ENCODE measurements around the gene S100PBP.

Gene S100PBP

DNA sequence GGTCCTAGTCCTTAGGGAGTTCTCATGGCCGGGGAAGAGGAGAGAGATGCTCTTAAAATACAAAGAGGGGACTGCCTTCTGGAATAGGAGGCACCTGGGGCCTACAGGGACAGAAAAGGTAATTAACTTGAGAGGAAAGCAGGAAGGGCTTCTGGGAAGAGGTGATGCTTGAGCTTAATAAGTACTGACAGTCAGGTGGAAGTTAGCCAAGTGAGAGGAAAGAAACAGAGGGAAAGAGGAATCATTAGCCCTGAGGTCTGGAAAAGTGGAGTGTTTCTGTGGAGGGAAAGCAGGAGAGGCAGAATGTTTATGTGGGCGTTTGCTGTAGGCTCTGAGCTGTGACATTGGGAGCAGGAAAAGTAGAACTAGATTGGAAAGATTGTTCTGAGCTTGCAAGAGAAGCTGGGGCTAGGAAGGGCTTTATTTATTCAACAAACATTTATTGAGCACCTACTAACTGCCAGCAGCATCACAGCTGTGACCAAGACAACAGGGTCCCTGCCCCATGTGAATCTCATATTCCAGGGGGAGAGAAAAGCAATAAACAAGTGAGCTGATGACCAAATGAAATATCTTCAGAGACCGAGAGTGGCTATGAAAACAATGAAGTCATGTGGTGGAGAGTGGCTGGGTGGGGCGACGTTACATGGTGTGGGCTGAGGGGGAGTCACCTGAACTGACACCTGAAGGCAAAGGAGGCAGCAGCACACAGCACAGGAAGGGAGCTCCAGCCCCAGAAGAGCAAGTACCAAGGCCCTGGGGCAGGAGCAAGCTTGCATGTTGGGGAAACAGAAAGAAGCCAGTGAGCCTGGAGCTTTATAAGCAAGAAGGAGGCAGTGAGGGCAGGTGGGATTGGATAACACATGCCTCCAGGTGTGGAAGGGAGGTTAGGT lies 57.7 kb downstream of the S100PBP start:
- no peaks in the 10 kb centered on the region for H3K9me3 ChIP-seq (ENCODE audit: control insufficient read depth, low read length)
- H3K36me3 ChIP-seq (ENCODE audit: control insufficient read depth, insufficient read depth, low read length, severe bottlenecking) = no peaks in the 10 kb centered on the region
- peaks cover 3% of the 10 kb centered on the region for H3K4me1 ChIP-seq (ENCODE audit: control insufficient read depth, insufficient read depth, low read length)
- H3K27me3 ChIP-seq (replicated peaks; ENCODE audit: control insufficient read depth, insufficient read depth, low read length) = peaks cover 17% of the 10 kb centered on the region
- H3K9ac ChIP-seq (ENCODE audit: low read length) = no peak overlapping the region
- H3K4me3 ChIP-seq (ENCODE audit: low read length) = no peak overlapping the region
- DNase-seq (ENCODE audit: low read depth) = no peak

- Histone ChIP-seq H3K36me3 (ENCODE audit: control insufficient read depth, insufficient read depth, low read length, severe bottlenecking) (no peaks in the 10 kb centered on the region), H3K4me1 (ENCODE audit: control insufficient read depth, insufficient read depth, low read length) (no peaks in the 10 kb centered on the region), H3K9ac (ENCODE audit: low read length) (no peak overlapping the region), H3K27me3 (replicated peaks; ENCODE audit: control insufficient read depth, insufficient read depth, low read length) (peaks cover 20% of the 10 kb centered on the region), H3K9me3 (ENCODE audit: control insufficient read depth, low read length) (no peaks in the 10 kb centered on the region), H3K4me3 (ENCODE audit: low read length) (no peak overlapping the region)
- peak; percentile 64 for DNase-seq (ENCODE audit: low read depth)
These were observed 59.1 kb downstream of the S100PBP start for GRCh38 chr1:32876341-32877210.

DNA sequence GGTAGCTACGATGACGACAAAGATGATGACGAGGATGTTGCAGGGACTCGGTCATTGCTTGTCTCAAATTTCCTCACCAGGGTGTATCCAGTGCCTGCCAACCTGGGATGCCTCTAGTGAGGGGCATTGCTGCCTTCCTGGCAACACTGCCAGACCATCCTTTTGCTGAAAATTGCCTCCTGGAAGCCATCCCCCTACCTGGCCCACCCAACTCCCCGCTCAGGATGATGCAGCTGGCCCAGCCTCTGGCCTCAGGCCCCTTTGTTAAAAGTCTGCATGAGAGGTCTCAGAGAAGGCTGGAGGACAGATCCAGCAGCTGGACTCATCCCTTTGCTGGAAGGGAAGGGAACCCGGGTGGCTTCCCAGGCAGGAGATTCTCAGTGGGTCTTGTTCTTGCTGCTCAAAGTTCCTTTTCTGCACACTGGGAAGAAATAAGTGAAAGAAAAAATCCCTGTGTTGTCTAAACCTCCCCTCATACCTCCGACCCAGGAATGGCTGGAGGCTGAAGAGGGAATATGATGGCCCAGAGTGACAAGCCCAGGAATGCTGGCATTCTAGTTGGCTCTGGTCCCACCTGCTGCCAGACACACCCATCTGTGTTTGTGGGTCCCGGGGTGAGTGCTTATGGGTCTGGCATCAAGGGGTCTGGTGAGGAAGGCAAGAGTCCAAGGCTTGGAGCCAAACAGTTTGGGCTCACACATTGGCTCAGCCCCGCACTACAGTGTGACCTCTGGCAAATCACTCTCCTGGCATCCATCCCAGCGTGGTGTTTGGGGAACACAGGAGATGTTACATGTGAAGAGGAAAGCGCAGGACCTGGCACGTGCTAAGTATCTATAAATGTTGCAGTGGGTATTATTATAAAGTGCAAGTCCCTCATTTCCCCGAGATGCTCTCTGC lies 60.0 kb downstream of the S100PBP start:
- H3K9me3 ChIP-seq (ENCODE audit: control insufficient read depth, low read length) = no peaks in the 10 kb centered on the region
- no peaks in the 10 kb centered on the region for H3K4me1 ChIP-seq (ENCODE audit: control insufficient read depth, insufficient read depth, low read length)
- no peaks in the 10 kb centered on the region for H3K36me3 ChIP-seq (ENCODE audit: control insufficient read depth, insufficient read depth, low read length, severe bottlenecking)
- H3K4me3 ChIP-seq (ENCODE audit: low read length) = no peak overlapping the region
- H3K27me3 ChIP-seq (replicated peaks; ENCODE audit: control insufficient read depth, insufficient read depth, low read length) = peaks cover 24% of the 10 kb centered on the region
- H3K9ac ChIP-seq (ENCODE audit: low read length) = no peak overlapping the region
- DNase-seq (ENCODE audit: low read depth) = no peak

GRCh38 chr1:32878183-32878582 lies 60.7 kb downstream of the S100PBP start:
- H3K4me3 ChIP-seq (ENCODE audit: low read length) = no peak overlapping the region
- no peaks in the 10 kb centered on the region for H3K36me3 ChIP-seq (ENCODE audit: control insufficient read depth, insufficient read depth, low read length, severe bottlenecking)
- H3K9me3 ChIP-seq (ENCODE audit: control insufficient read depth, low read length) = no peaks in the 10 kb centered on the region
- H3K4me1 ChIP-seq (ENCODE audit: control insufficient read depth, insufficient read depth, low read length) = no peaks in the 10 kb centered on the region
- DNase-seq (ENCODE audit: low read depth) = no peak
- H3K9ac ChIP-seq (ENCODE audit: low read length) = no peak overlapping the region
- peaks cover 25% of the 10 kb centered on the region for H3K27me3 ChIP-seq (replicated peaks; ENCODE audit: control insufficient read depth, insufficient read depth, low read length)

DNA sequence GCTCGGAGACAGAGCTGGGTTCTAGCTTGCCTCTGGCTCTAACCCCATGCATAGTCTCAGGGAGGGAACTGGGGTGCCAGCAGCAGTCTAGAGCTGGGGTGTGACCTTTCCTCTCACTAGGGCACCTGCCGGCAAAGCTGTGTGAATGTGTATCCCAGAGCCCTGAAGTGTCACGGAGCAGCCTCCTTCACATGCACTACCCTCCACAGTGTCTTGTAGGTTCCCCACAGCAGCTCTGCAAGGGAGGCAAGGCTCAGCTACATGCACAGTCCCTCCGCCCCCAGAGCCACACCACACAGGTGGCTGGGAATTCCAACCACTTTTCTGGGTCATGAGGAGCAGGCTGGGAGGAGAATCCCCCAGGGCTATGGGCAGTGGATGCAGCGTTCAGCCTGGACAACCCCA lies 61.2 kb downstream of the S100PBP start:
- no peaks in the 10 kb centered on the region for H3K9me3 ChIP-seq (ENCODE audit: control insufficient read depth, low read length)

DNA sequence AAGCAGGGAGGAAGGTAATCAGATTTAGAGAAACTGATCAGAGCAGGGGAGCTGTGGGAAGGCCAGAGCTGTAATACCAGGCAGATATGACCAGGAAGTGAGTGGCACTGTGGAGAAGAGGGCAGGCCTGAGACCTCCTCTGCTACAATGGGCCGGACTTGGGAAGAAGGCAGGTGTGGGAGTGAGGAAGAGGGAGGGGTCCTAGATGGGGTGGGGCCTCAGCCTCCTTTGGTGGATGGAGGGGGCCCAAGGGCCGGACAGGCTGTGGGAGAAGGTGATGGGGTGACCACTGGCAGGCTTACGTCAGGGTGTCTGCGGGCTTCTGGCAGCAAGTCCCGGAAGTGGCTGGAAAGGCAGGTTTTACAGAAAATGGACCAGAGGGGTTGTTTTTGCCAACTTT lies 63.8 kb downstream of the S100PBP start:
- no peak overlapping the region for H3K9ac ChIP-seq (ENCODE audit: low read length)
- no peak overlapping the region for H3K4me3 ChIP-seq (ENCODE audit: low read length)
- DNase-seq (ENCODE audit: low read depth) = no peak
- H3K4me1 ChIP-seq (ENCODE audit: control insufficient read depth, insufficient read depth, low read length) = no peaks in the 10 kb centered on the region
- H3K36me3 ChIP-seq (ENCODE audit: control insufficient read depth, insufficient read depth, low read length, severe bottlenecking) = no peaks in the 10 kb centered on the region
- no peaks in the 10 kb centered on the region for H3K9me3 ChIP-seq (ENCODE audit: control insufficient read depth, low read length)
- peaks cover 50% of the 10 kb centered on the region for H3K27me3 ChIP-seq (replicated peaks; ENCODE audit: control insufficient read depth, insufficient read depth, low read length)

More for the DNA sequence above, 61.2 kb downstream of the S100PBP start:
- no peak overlapping the region for H3K9ac ChIP-seq (ENCODE audit: low read length)
- no peak overlapping the region for H3K4me3 ChIP-seq (ENCODE audit: low read length)
- H3K4me1 ChIP-seq (ENCODE audit: control insufficient read depth, insufficient read depth, low read length) = no peaks in the 10 kb centered on the region
- H3K36me3 ChIP-seq (ENCODE audit: control insufficient read depth, insufficient read depth, low read length, severe bottlenecking) = no peaks in the 10 kb centered on the region
- H3K27me3 ChIP-seq (replicated peaks; ENCODE audit: control insufficient read depth, insufficient read depth, low read length) = peaks cover 29% of the 10 kb centered on the region
- DNase-seq (ENCODE audit: low read depth) = no peak

DNA sequence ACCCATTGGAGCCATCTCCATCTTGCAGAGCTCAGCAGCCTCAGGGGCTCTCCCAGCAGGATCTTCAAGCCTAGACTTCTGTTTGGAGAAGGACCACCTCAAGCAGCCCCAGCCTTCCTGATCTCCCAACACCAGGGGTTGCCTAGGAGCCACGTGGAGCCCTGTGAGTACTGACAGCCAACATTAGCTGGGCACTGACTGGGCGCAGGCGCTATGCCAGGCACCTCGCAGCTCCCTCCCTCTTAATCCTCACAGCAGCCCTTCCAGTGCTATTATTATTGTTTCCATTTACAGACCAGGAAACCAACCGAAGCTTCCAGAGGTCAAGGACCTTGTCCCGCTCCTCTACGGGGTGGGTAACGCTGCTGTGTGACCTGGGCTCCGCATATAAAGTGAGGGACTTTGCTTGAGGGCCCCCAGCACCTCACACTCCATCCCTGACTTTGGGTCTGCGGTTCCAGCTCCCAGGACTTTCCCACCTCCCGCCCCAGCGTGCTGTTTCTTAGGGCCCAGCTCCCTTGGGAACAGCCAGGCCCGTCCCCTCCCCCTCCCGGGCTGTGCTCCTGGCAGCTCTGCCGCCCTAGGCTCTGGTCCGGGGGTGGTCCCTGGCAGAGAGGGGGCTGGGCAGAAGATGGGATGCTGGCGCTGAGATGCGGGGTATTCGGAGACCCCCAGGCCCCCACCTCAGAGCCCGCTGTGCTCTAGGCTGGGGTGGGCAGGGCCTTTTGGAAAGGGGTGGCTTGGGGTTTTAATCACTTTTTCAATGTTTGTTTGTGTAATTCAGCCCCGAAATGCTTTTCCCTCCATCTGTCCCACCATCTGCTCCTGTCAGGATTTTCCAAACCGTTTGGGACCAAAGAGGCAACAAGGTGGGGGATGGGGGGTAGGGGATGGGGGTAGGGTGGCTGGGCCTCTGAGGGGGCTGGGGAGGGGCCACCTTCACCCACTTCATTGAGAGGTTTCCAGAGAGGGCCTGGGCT lies 64.7 kb downstream of the S100PBP start:
- Histone ChIP-seq H3K4me1 (ENCODE audit: control insufficient read depth, insufficient read depth, low read length) (no peaks in the 10 kb centered on the region), H3K9ac (ENCODE audit: low read length) (no peak overlapping the region), H3K4me3 (ENCODE audit: low read length) (no peak overlapping the region), H3K27me3 (replicated peaks; ENCODE audit: control insufficient read depth, insufficient read depth, low read length) (peaks cover 54% of the 10 kb centered on the region), H3K9me3 (ENCODE audit: control insufficient read depth, low read length) (no peaks in the 10 kb centered on the region), H3K36me3 (ENCODE audit: control insufficient read depth, insufficient read depth, low read length, severe bottlenecking) (no peaks in the 10 kb centered on the region)
- no peak for DNase-seq (ENCODE audit: low read depth)

DNA sequence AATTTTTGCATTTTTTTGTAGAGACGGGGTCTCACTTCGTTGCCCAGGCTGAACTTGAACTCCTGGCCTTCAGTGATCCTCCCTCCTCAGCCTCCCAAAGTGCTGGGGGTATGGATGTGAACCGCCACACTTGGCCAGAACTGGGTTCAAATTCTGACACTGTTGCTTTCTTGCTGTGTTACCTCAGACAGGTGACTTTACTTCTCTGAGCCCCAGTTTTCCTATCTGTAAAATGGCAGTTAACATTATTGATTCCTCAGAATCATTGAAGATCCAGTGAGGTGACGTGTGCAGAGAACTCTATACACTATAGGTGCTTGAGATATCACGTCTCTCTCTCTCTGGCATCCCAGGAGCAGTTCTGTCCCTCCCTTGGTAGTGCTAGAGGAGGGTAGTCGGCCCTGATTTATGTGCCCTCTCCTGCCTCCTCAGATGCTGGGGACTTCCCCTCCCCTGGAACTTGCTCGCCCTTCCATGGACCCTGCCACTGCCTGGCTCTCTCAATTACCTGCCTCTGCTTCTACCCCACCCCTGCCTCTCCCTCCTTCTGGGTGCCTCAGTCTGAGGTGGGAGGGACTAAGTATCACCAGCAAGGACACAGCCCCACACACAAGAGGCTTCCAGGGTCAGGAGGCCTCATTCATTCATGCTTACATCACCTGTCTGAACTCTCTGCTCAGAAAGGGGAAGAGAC lies 66.0 kb downstream of the S100PBP start:
- Histone ChIP-seq H3K9me3 (ENCODE audit: control insufficient read depth, low read length) (no peaks in the 10 kb centered on the region), H3K27me3 (replicated peaks; ENCODE audit: control insufficient read depth, insufficient read depth, low read length) (peaks cover 59% of the 10 kb centered on the region), H3K9ac (ENCODE audit: low read length) (no peak overlapping the region), H3K36me3 (ENCODE audit: control insufficient read depth, insufficient read depth, low read length, severe bottlenecking) (no peaks in the 10 kb centered on the region), H3K4me1 (ENCODE audit: control insufficient read depth, insufficient read depth, low read length) (no peaks in the 10 kb centered on the region), H3K4me3 (ENCODE audit: low read length) (no peak overlapping the region)
- no peak for DNase-seq (ENCODE audit: low read depth)

DNA sequence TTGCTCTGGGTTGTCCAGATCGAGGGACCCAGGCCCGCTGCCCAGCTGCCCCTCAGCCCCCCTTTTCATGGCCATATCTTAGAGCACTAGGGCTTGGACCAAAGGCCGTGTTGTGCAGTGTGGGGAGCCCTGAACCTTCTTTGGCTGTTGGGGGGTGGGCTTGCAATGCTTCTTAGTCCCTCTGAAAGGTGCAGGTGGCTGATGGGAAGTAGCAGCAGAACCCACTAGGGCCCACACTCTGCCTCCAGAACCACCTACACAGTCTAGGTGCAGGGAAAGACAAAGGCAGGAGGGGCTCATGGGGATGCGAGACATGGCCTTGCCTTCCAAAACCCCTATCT lies 66.5 kb downstream of the S100PBP start:
- no peaks in the 10 kb centered on the region for H3K36me3 ChIP-seq (ENCODE audit: control insufficient read depth, insufficient read depth, low read length, severe bottlenecking)
- H3K9me3 ChIP-seq (ENCODE audit: control insufficient read depth, low read length) = no peaks in the 10 kb centered on the region
- H3K4me3 ChIP-seq (ENCODE audit: low read length) = no peak overlapping the region
- DNase-seq (ENCODE audit: low read depth) = no peak
- H3K27me3 ChIP-seq (replicated peaks; ENCODE audit: control insufficient read depth, insufficient read depth, low read length) = peaks cover 55% of the 10 kb centered on the region
- H3K9ac ChIP-seq (ENCODE audit: low read length) = no peak overlapping the region
- H3K4me1 ChIP-seq (ENCODE audit: control insufficient read depth, insufficient read depth, low read length) = no peaks in the 10 kb centered on the region

GRCh38 chr1:32884726-32885125 lies 67.3 kb downstream of the S100PBP start:
- Histone ChIP-seq H3K27me3 (replicated peaks; ENCODE audit: control insufficient read depth, insufficient read depth, low read length) (peaks cover 54% of the 10 kb centered on the region), H3K9me3 (ENCODE audit: control insufficient read depth, low read length) (no peaks in the 10 kb centered on the region), H3K4me1 (ENCODE audit: control insufficient read depth, insufficient read depth, low read length) (no peaks in the 10 kb centered on the region), H3K4me3 (ENCODE audit: low read length) (no peak overlapping the region), H3K36me3 (ENCODE audit: control insufficient read depth, insufficient read depth, low read length, severe bottlenecking) (no peaks in the 10 kb centered on the region), H3K9ac (ENCODE audit: low read length) (no peak overlapping the region)
- DNase-seq (ENCODE audit: low read depth) = no peak

Measured in adipocyte (in vitro differentiated cells).